HG02571 (cell line): ENCODE measurements around the gene ZNF234.
"Not testable (repeated sequence)": the region's sequence is repeated elsewhere in the genome, so short reads cannot be mapped to it uniquely, and the experiment has no call there.

Source experiments
- ATAC-seq: cut with Tn5 transposase; IDR thresholded peaks from one replicate; pipeline ENCODE4 v1.9.1; 2021; ENCODE audit warnings: mild to moderate bottlenecking, moderate library complexity; ENCODE audit not compliant: unreplicated experiment

Gene ZNF234

DNA sequence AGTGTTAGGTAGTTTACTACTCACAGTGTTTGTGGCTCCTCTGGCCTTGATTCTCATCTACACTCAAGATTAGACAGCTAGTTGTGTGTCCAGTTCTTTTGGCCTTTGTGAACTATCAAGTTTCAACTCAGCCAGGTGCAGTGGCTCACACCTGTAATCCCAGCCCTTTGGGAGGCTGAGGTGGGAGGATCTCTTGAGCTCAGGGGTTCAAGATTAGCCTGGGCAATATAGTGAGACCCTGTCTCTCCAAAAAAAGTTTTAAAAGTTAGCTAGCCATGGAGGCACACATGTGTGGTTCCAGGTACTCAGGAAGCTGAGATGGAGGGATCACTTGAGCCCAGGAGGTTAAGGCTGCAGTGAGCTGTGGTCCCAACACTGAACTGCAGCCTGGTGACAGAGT lies 39.6 kb downstream of the ZNF234 start:
- ATAC-seq = no peak

DNA sequence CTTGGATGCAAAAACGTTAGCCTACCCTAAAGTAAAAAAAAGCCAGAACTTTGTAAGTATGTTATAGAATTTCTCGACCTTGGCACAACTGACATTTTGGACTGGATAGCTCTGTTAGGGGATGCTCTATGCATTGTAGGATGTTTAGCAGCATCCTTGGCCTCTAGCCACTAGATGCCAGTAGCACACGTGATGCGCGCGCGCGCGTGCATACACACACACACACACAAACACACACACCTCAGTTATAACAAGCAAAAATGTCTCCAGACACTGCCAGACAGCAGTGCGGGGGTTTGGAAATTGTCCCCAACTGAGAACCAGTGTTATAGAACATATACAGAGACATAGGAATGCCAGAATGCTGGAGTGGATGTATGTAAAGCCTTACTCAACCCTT lies 40.8 kb downstream of the ZNF234 start:
- ATAC-seq = no peak

DNA sequence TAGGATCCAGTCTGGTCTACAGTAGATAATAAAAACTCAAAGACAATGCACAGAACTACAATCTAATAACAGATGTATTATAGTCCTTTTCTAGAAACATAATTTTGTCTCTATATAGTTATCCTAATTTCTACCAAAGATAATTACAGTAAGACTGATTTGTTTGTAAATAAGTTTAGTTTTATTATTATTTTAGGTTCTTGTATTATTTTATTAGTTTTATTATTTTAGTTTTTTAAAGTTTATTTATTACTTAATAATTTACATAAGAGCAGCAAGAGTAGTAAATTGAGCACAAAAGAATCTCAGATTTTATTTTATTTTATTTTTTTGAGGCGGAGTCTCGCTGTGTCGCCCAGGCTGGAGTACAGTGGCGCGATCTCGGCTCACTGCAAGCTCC lies 48.7 kb downstream of the ZNF234 start:
- ATAC-seq = no peak

DNA sequence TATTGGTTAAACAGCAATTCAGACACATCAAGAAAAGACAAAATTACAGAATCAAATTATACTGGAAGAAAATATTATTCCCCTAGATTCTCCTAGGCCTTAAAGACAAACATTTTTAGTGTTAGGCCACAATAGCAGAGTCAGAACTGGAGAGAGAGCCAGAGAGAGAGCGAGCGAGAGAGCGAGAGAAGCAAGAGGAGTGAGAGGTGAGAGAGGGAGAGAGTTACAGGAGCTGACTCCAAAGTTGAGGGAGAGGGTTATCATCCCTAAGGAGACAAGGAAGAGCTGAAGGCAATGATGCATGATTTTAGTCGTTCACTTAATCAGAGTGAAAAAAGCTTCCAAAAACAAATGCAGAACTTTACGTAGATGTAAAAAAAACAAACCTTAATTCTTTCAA lies 50.8 kb downstream of the ZNF234 start:
- no peak for ATAC-seq

DNA sequence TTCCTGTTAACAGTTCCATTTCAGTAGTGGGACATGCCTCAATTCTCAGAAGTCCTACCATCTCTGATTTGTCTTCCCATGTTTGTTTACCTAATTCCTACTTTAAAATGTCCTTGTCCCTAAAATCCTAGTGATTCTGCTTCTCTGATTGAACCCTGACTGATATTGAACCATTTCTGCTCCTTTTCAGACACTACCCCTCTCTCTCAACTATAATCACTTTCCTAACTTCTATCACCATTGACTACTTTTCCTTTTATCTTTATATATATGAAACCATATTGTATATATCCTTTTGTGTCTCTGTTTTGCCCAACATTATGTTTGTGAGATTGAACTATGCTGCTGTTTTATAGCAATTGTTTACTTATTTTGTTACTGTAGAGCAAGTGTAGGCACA lies 55.4 kb downstream of the ZNF234 start:
- no peak for ATAC-seq

DNA sequence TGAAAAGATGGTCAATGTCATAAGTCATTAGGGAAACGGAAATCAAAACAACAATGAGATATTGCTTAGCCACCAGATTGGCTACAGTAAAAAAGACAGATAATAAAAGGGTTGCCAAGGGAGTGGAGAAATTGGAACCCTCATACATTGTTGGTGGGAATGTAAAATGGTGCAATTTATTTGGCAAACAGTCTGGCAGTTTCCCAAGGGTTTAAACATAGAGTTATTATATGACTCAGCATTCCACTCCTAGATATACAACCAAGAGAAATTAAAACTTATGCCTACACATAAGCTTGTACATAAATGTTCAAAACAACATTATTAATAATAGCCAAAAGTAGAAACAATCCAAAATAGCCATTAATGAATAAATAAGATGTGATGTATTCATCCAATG lies 61.1 kb downstream of the ZNF234 start:
- no peak for ATAC-seq

DNA sequence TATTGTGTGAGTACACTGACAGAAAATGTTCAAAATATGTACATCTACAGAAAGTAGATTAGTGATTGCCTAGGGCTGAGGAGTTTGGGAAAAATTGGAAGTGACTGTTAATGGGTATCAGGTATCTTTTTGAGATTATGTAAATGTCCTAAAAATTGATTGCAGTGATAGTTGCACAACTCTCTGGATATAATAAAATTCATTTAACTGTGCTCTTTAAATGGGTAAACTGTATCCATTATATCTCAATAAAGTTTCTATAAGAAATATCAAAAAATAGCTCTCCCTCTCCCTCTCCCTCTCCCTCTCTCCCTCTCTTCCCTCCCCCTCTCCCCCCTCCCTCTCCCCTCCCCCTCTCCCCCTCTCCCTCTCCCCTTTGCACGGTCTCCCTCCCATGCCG lies 61.6 kb downstream of the ZNF234 start:
- no peak for ATAC-seq

DNA sequence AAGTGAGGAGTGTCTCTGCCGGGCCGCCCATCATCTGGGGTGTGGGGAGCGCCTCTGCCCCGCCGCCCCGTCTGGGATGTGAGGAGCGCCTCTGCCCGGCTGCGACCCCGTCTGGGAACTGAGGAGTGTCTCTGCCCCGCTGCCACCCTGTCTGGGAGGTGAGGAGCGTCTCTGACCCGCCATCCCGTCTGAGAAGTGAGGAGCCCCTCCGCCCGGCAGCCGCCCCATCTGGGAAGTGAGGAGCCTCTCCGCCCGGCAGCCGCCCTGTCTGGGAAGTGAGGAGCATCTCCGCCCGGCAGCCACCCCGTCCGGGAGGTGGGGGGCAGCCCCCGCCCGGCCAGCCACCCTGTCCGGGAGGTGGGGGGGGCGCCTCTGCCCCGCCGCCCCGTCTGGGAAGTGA lies 62.5 kb downstream of the ZNF234 start:
- not testable (repeated sequence) for ATAC-seq

DNA sequence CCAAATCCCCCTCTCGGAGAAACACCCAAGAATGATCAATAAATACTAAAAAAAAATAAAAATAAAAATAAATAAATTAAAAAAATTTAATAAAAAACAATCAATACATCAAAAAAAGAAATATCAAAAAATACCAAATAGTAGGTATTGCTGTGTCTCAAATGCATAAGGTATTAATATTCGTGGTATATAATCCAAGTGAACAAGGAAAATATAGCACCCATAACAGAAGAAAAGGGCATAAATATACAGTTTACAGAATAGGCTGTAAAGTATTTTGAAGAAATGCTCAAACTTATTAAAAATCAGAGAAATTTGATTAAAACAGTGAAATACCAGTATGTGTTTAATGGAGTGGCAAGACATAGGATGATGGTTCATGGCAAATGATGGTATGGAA lies 63.4 kb downstream of the ZNF234 start:
- ATAC-seq = no peak

DNA sequence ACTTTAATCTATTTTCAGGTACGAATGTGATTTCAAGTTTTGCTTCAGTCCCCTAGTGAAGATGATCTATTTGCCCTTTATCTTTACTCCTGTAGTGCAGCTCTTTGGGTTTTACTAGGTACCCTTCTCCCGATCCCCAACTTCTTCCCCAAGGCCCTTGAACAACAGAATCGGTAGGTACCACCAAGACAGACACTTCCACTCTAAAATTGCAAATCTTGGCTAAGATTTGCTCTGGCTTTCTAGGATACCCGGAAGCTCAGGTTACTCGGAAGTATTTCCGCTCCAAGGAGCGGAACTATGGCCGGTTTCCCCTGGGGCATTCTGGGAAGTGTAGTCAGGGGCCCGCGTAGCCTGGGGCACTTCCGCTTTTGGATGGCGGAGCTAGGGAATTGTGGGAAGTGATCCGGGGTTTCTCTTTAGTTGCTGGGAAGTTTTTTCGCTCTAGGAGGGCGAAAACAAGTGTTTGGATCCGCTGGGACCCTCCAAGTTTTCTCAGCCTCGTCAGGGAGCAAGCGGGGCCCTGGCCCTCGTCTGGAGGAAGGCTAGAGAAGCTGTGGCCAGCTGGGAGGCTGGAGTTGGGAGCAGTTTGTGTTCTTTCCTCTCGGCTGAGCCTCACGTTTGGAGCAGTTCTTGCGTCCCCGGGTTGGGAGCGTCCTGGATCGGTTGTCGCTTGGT lies 65.9 kb downstream of the ZNF234 start:
- ATAC-seq = peak; percentile 89
